ENCODE data around the gene LRCH1. TPM values are rescaled to one million over a fixed set of nuclear protein-coding genes. Genes with fewer than 3 reads are reported as not detected.

Gene LRCH1
- total RNA-seq, 1 donor from 2014 or later, result 29.6 TPM

- DNase-seq (ENCODE audit: low spot score in 2 of 2, unreplicated experiment in 2 of 2), result no peak
- no peaks in the 10 kb centered on the region for H3K36me3 Mint-ChIP-seq
- H3K9me3 Mint-ChIP-seq, result no peaks in the 10 kb centered on the region
- H3K27ac Mint-ChIP-seq, result no peak overlapping the region
- no peak for TF ChIP-seq CTCF (IDR thresholded peaks at IDR 0.05; ENCODE audit: unreplicated experiment)
- H3K27me3 Mint-ChIP-seq (ENCODE audit: low read depth), result no peaks in the 10 kb centered on the region
- peaks cover 27% of the 10 kb centered on the region for H3K4me1 Mint-ChIP-seq
- no peak overlapping the region for H3K4me3 Mint-ChIP-seq
These were observed 6.4 kb downstream of the LRCH1 start for GRCh38 chr13:46559272-46559805.

- Mint-ChIP-seq H3K27ac (no peak overlapping the region), H3K9me3 (no peaks in the 10 kb centered on the region), H3K36me3 (no peaks in the 10 kb centered on the region), H3K27me3 (ENCODE audit: low read depth) (no peaks in the 10 kb centered on the region), H3K4me1 (peaks cover 15% of the 10 kb centered on the region), H3K4me3 (no peak overlapping the region)
- no peak for DNase-seq (ENCODE audit: low spot score in 2 of 2, unreplicated experiment in 2 of 2)
- TF ChIP-seq CTCF (IDR thresholded peaks at IDR 0.05; ENCODE audit: unreplicated experiment), result no peak
These were observed 7.8 kb downstream of the LRCH1 start for GRCh38 chr13:46560778-46561177.

- H3K27me3 Mint-ChIP-seq (ENCODE audit: low read depth), result no peaks in the 10 kb centered on the region
- H3K27ac Mint-ChIP-seq, result no peak overlapping the region
- H3K4me3 Mint-ChIP-seq, result no peak overlapping the region
- DNase-seq (ENCODE audit: low spot score in 2 of 2, unreplicated experiment in 2 of 2), result no peak
- no peaks in the 10 kb centered on the region for H3K36me3 Mint-ChIP-seq
- no peak for TF ChIP-seq CTCF (IDR thresholded peaks at IDR 0.05; ENCODE audit: unreplicated experiment)
- H3K9me3 Mint-ChIP-seq, result no peaks in the 10 kb centered on the region
- peaks cover 15% of the 10 kb centered on the region for H3K4me1 Mint-ChIP-seq
These were observed 8.3 kb downstream of the LRCH1 start for GRCh38 chr13:46561286-46561685.

GRCh38 chr13:46561691-46562090 lies 8.7 kb downstream of the LRCH1 start:
- peaks cover 16% of the 10 kb centered on the region for H3K4me1 Mint-ChIP-seq
- no peak for TF ChIP-seq CTCF (IDR thresholded peaks at IDR 0.05; ENCODE audit: unreplicated experiment)
- no peaks in the 10 kb centered on the region for H3K9me3 Mint-ChIP-seq
- no peaks in the 10 kb centered on the region for H3K36me3 Mint-ChIP-seq
- H3K4me3 Mint-ChIP-seq, result no peak overlapping the region
- no peaks in the 10 kb centered on the region for H3K27me3 Mint-ChIP-seq (ENCODE audit: low read depth)
- no peak for DNase-seq (ENCODE audit: low spot score in 2 of 2, unreplicated experiment in 2 of 2)
- no peak overlapping the region for H3K27ac Mint-ChIP-seq

GRCh38 chr13:46562152-46562551 lies 9.2 kb downstream of the LRCH1 start:
- Mint-ChIP-seq H3K9me3 (no peaks in the 10 kb centered on the region), H3K36me3 (no peaks in the 10 kb centered on the region), H3K4me3 (no peak overlapping the region), H3K27ac (no peak overlapping the region), H3K4me1 (peaks cover 16% of the 10 kb centered on the region), H3K27me3 (ENCODE audit: low read depth) (no peaks in the 10 kb centered on the region)
- no peak for TF ChIP-seq CTCF (IDR thresholded peaks at IDR 0.05; ENCODE audit: unreplicated experiment)
- DNase-seq (ENCODE audit: low spot score in 2 of 2, unreplicated experiment in 2 of 2), result no peak

GRCh38 chr13:46562581-46562980 lies 9.6 kb downstream of the LRCH1 start:
- Mint-ChIP-seq H3K4me3 (no peak overlapping the region), H3K27ac (no peak overlapping the region), H3K9me3 (no peaks in the 10 kb centered on the region), H3K36me3 (no peaks in the 10 kb centered on the region), H3K4me1 (peaks cover 16% of the 10 kb centered on the region), H3K27me3 (ENCODE audit: low read depth) (no peaks in the 10 kb centered on the region)
- no peak for DNase-seq (ENCODE audit: low spot score in 2 of 2, unreplicated experiment in 2 of 2)
- TF ChIP-seq CTCF (IDR thresholded peaks at IDR 0.05; ENCODE audit: unreplicated experiment), result no peak
